ENCODE measurements around the gene SLBP. TPM values are rescaled to one million over a fixed set of nuclear protein-coding genes. Genes with fewer than 3 reads are reported as not detected.

The SLBP gene
- polyA plus RNA-seq, 3 donors from 2014 or later, result 59.0 to 71.6 (median 61.7) TPM

GRCh38 chr4:1753294-1753696, 41.2 kb upstream of the SLBP start:
- Mint-ChIP-seq H3K4me3 (no peak overlapping the region), H3K4me1 (no peaks in the 10 kb centered on the region)

GRCh38 chr4:1752284-1753041, 40.3 kb upstream of the SLBP start:
- Mint-ChIP-seq H3K36me3 (no peaks in the 10 kb centered on the region), H3K27me3 (ENCODE audit: low read depth in 3 of 3) (no peaks in the 10 kb centered on the region), H3K4me1 (no peaks in the 10 kb centered on the region), H3K27ac (no peak overlapping the region), H3K4me3 (no peak overlapping the region), H3K9me3 (no peaks in the 10 kb centered on the region)
- DNase-seq, result no peak

More at GRCh38 chr4:1753294-1753696, 41.2 kb upstream of the SLBP start:
- Mint-ChIP-seq H3K9me3 (no peaks in the 10 kb centered on the region), H3K36me3 (no peaks in the 10 kb centered on the region), H3K27me3 (ENCODE audit: low read depth in 3 of 3) (no peaks in the 10 kb centered on the region), H3K27ac (no peak overlapping the region)
- no peak for DNase-seq

GRCh38 chr4:1751919-1752283, 39.8 kb upstream of the SLBP start:
- H3K27ac Mint-ChIP-seq, result no peak overlapping the region

GRCh38 chr4:1751155-1751918, 39.2 kb upstream of the SLBP start:
- no peaks in the 10 kb centered on the region for H3K36me3 Mint-ChIP-seq
- no peaks in the 10 kb centered on the region for H3K9me3 Mint-ChIP-seq
- DNase-seq, result no peak
- no peak overlapping the region for H3K4me3 Mint-ChIP-seq
- no peaks in the 10 kb centered on the region for H3K27me3 Mint-ChIP-seq (ENCODE audit: low read depth in 3 of 3)
- H3K27ac Mint-ChIP-seq, result no peak overlapping the region
- H3K4me1 Mint-ChIP-seq, result no peaks in the 10 kb centered on the region

More at GRCh38 chr4:1751919-1752283, 39.8 kb upstream of the SLBP start:
- no peak overlapping the region for H3K4me3 Mint-ChIP-seq
- H3K9me3 Mint-ChIP-seq, result no peaks in the 10 kb centered on the region
- H3K4me1 Mint-ChIP-seq, result no peaks in the 10 kb centered on the region
- no peak for DNase-seq
- H3K27me3 Mint-ChIP-seq (ENCODE audit: low read depth in 3 of 3), result no peaks in the 10 kb centered on the region
- no peaks in the 10 kb centered on the region for H3K36me3 Mint-ChIP-seq

GRCh38 chr4:1750381-1751154, 38.4 kb upstream of the SLBP start:
- H3K27me3 Mint-ChIP-seq (ENCODE audit: low read depth in 3 of 3), result no peaks in the 10 kb centered on the region
- H3K4me3 Mint-ChIP-seq, result no peak overlapping the region
- no peak overlapping the region for H3K27ac Mint-ChIP-seq
- no peaks in the 10 kb centered on the region for H3K9me3 Mint-ChIP-seq
- H3K36me3 Mint-ChIP-seq, result no peaks in the 10 kb centered on the region
- no peaks in the 10 kb centered on the region for H3K4me1 Mint-ChIP-seq
- no peak for DNase-seq

- Mint-ChIP-seq H3K9me3 (no peaks in the 10 kb centered on the region), H3K27me3 (ENCODE audit: low read depth in 3 of 3) (no peaks in the 10 kb centered on the region), H3K36me3 (no peaks in the 10 kb centered on the region), H3K27ac (no peak overlapping the region), H3K4me3 (no peak overlapping the region), H3K4me1 (no peaks in the 10 kb centered on the region)
- DNase-seq, result no peak
Measured at GRCh38 chr4:1749826-1750225, 37.7 kb upstream of the SLBP start.

- Mint-ChIP-seq H3K27me3 (ENCODE audit: low read depth in 3 of 3) (no peaks in the 10 kb centered on the region), H3K4me1 (no peaks in the 10 kb centered on the region), H3K36me3 (no peaks in the 10 kb centered on the region)
Measured at GRCh38 chr4:1749370-1749769, 37.3 kb upstream of the SLBP start.

GRCh38 chr4:1748465-1748995, 36.4 kb upstream of the SLBP start:
- Mint-ChIP-seq H3K36me3 (peaks cover 0 to under 1% (median under 1%) of the 10 kb centered on the region in 3 donors), H3K4me1 (no peaks in the 10 kb centered on the region), H3K27me3 (ENCODE audit: low read depth in 3 of 3) (peaks cover 0 to 1% (median 0%) of the 10 kb centered on the region in 3 donors), H3K9me3 (no peaks in the 10 kb centered on the region), H3K27ac (no peak overlapping the region), H3K4me3 (no peak overlapping the region)
- peak; percentile 56 to 65 (median 61) for DNase-seq

More at GRCh38 chr4:1749370-1749769, 37.3 kb upstream of the SLBP start:
- no peak overlapping the region for H3K4me3 Mint-ChIP-seq
- no peaks in the 10 kb centered on the region for H3K9me3 Mint-ChIP-seq
- no peak for DNase-seq
- no peak overlapping the region for H3K27ac Mint-ChIP-seq

- Mint-ChIP-seq H3K36me3 (peaks cover 0 to 4% (median 4%) of the 10 kb centered on the region in 3 donors), H3K27ac (no peak overlapping the region), H3K4me3 (no peak overlapping the region), H3K27me3 (ENCODE audit: low read depth in 3 of 3) (peaks cover 0 to 2% (median 0%) of the 10 kb centered on the region in 3 donors), H3K9me3 (no peaks in the 10 kb centered on the region), H3K4me1 (no peaks in the 10 kb centered on the region)
- DNase-seq, result no peak
Measured at GRCh38 chr4:1747603-1747967, 35.5 kb upstream of the SLBP start.

- H3K36me3 Mint-ChIP-seq, result peaks cover 0 to 4% (median 4%) of the 10 kb centered on the region in 3 donors
- no peak for DNase-seq
- peaks cover 0 to 2% (median 0%) of the 10 kb centered on the region in 3 donors for H3K27me3 Mint-ChIP-seq (ENCODE audit: low read depth in 3 of 3)
Measured at GRCh38 chr4:1746919-1747602, 34.9 kb upstream of the SLBP start.

GRCh38 chr4:1746265-1746691, 34.2 kb upstream of the SLBP start:
- no peak overlapping the region for H3K27ac Mint-ChIP-seq
- no peaks in the 10 kb centered on the region for H3K4me1 Mint-ChIP-seq
- DNase-seq, result peak; percentile 58 to 64 (median 63)
- peaks cover 0 to 2% (median 0%) of the 10 kb centered on the region in 3 donors for H3K27me3 Mint-ChIP-seq (ENCODE audit: low read depth in 3 of 3)
- no peak overlapping the region for H3K4me3 Mint-ChIP-seq
- H3K36me3 Mint-ChIP-seq, result peaks cover 0 to 4% (median 4%) of the 10 kb centered on the region in 3 donors
- H3K9me3 Mint-ChIP-seq, result no peaks in the 10 kb centered on the region

More at GRCh38 chr4:1746919-1747602, 34.9 kb upstream of the SLBP start:
- Mint-ChIP-seq H3K27ac (no peak overlapping the region), H3K4me1 (no peaks in the 10 kb centered on the region), H3K4me3 (no peak overlapping the region), H3K9me3 (no peaks in the 10 kb centered on the region)

- no peak overlapping the region for H3K4me3 Mint-ChIP-seq
- no peak overlapping the region for H3K27ac Mint-ChIP-seq
- H3K9me3 Mint-ChIP-seq, result no peaks in the 10 kb centered on the region
- peaks cover 0 to 2% (median 0%) of the 10 kb centered on the region in 3 donors for H3K27me3 Mint-ChIP-seq (ENCODE audit: low read depth in 3 of 3)
- H3K4me1 Mint-ChIP-seq, result no peaks in the 10 kb centered on the region
- no peak for DNase-seq
- H3K36me3 Mint-ChIP-seq, result peaks cover 0 to 7% (median 4%) of the 10 kb centered on the region in 3 donors
Measured at GRCh38 chr4:1745697-1746096, 33.6 kb upstream of the SLBP start.

GRCh38 chr4:1745165-1745564, 33.0 kb upstream of the SLBP start:
- H3K36me3 Mint-ChIP-seq, result peaks cover 0 to 9% (median 4%) of the 10 kb centered on the region in 3 donors
- H3K4me3 Mint-ChIP-seq, result no peak overlapping the region
- no peak for DNase-seq
- H3K4me1 Mint-ChIP-seq, result no peaks in the 10 kb centered on the region
- no peak overlapping the region for H3K27ac Mint-ChIP-seq
- no peaks in the 10 kb centered on the region for H3K9me3 Mint-ChIP-seq
- peaks cover 0 to 2% (median 0%) of the 10 kb centered on the region in 3 donors for H3K27me3 Mint-ChIP-seq (ENCODE audit: low read depth in 3 of 3)
